DOHH2 (cell line): ENCODE results near the gene BHLHE23.

ENCODE experiments used
- H3F3A ChIP-seq: fragments of 200-600 bp; sonication (generic), shearing (Covaris generic); 2 replicates; pipeline ENCODE4 v1.6.0; 2016; ENCODE audit warnings: antibody characterized with exemption, mild to moderate bottlenecking; ENCODE audit not compliant: control insufficient read depth, insufficient read depth
- H3K27ac ChIP-seq: fragments of 200-600 bp; sonication (generic); 2 replicates; pipeline ENCODE4 v1.5.1; 2014; ENCODE audit warnings: low read depth, mild to moderate bottlenecking, low read length, moderate library complexity
- H3K27me3 ChIP-seq: fragments of 200-600 bp; sonication (generic); 2 replicates; pipeline ENCODE4 v1.6.1; 2014; ENCODE audit warnings: mild to moderate bottlenecking, low read length, mixed read lengths; ENCODE audit not compliant: control insufficient read depth
- H3K36me3 ChIP-seq: fragments of 200-600 bp; sonication (generic); 2 replicates; pipeline ENCODE4 v1.6.1; 2014; ENCODE audit warnings: mild to moderate bottlenecking, low read length, moderate library complexity, mixed read lengths; ENCODE audit not compliant: control insufficient read depth
- H3K4me1 ChIP-seq: fragments of 200-600 bp; sonication (generic); 2 replicates; pipeline ENCODE4 v1.6.1; 2014; ENCODE audit warnings: mild to moderate bottlenecking, low read length, mixed read lengths; ENCODE audit not compliant: control insufficient read depth
- H3K4me2 ChIP-seq: fragments of 200-600 bp; sonication (generic); 2 replicates; pipeline ENCODE4 v1.6.0; 2014; ENCODE audit warnings: mild to moderate bottlenecking, low read length, moderate library complexity
- H3K4me3 ChIP-seq: fragments of 200-600 bp; sonication (generic); 2 replicates; pipeline ENCODE4 v1.5.1; 2014; ENCODE audit warnings: mild to moderate bottlenecking, low read length, mixed read lengths
- H3K79me2 ChIP-seq: fragments of 200-600 bp; sonication (generic); 2 replicates; pipeline ENCODE4 v1.6.1; 2014; ENCODE audit warnings: mild to moderate bottlenecking, low read length, mixed read lengths; ENCODE audit not compliant: control insufficient read depth
- H3K9me2 ChIP-seq: fragments of 200-600 bp; sonication (generic); replicated peaks from 2 replicates; pipeline ENCODE4 v1.6.1; 2014; ENCODE audit warnings: mild to moderate bottlenecking, low read length, mixed read lengths; ENCODE audit not compliant: control insufficient read depth
- H3K9me3 ChIP-seq: fragments of 200-600 bp; sonication (generic); 2 replicates; pipeline ENCODE4 v1.6.1; 2014; ENCODE audit warnings: antibody characterized with exemption, low read length, mixed read lengths; ENCODE audit not compliant: control insufficient read depth, insufficient read depth
- H4K20me1 ChIP-seq: fragments of 200-600 bp; sonication (generic); 2 replicates; pipeline ENCODE4 v1.6.0; 2014; ENCODE audit warnings: low read depth, mild to moderate bottlenecking, antibody characterized with exemption, low read length, moderate library complexity; ENCODE audit not compliant: control insufficient read depth, insufficient read depth
- CTCF ChIP-seq: fragments of 200-600 bp; sonication (generic); IDR thresholded peaks from one replicate; pipeline ENCODE4 v1.5.1; 2014; ENCODE audit warnings: antibody characterized with exemption, mild to moderate bottlenecking, low read depth, low read length; ENCODE audit not compliant: poor library complexity, severe bottlenecking
- EZH2phosphoT487 ChIP-seq: fragments of 200-600 bp; sonication (generic); IDR thresholded peaks from 2 replicates; pipeline ENCODE4 v1.6.1; 2017; ENCODE audit warnings: borderline replicate concordance, mild to moderate bottlenecking, antibody characterized with exemption, low read length, moderate library complexity, mixed read lengths

The BHLHE23 gene

GRCh38 chr20:63009988-63010769 is 3.4 kb upstream of the BHLHE23 start:
- TF ChIP-seq CTCF (no peak), EZH2phosphoT487 (no peak)
- Histone ChIP-seq H3K4me3 (peak overlapping the region; percentile 96), H3K9me3 (peaks cover 12% of the 10 kb centered on the region), H3K79me2 (peaks cover 50% of the 10 kb centered on the region), H3K9me2 (no peaks in the 10 kb centered on the region), H3K27ac (peak overlapping the region; percentile 98), H3K4me2 (peak overlapping the region; percentile 97), H4K20me1 (no peaks in the 10 kb centered on the region), H3K27me3 (peaks cover 7% of the 10 kb centered on the region; the same call in 1 of the 2 replicates), H3F3A (peaks cover 14% of the 10 kb centered on the region), H3K36me3 (peaks cover 29% of the 10 kb centered on the region), H3K4me1 (peaks cover 38% of the 10 kb centered on the region)

GRCh38 chr20:63009045-63009961 is 2.5 kb upstream of the BHLHE23 start:
- H3K27ac ChIP-seq, result peak overlapping the region; percentile 98
- no peaks in the 10 kb centered on the region for H3K9me2 ChIP-seq
- peaks cover 12% of the 10 kb centered on the region for H3K9me3 ChIP-seq
- H3K4me1 ChIP-seq, result peaks cover 38% of the 10 kb centered on the region
- peaks cover 42% of the 10 kb centered on the region for H3K79me2 ChIP-seq
- H3K4me3 ChIP-seq, result peak overlapping the region; percentile 96
- no peaks in the 10 kb centered on the region for H4K20me1 ChIP-seq
- H3K36me3 ChIP-seq, result peaks cover 29% of the 10 kb centered on the region
- peaks cover 17% of the 10 kb centered on the region for H3F3A ChIP-seq
- TF ChIP-seq CTCF, result peak; percentile 86
- TF ChIP-seq EZH2phosphoT487, result no peak
- H3K27me3 ChIP-seq, result peaks cover 16% of the 10 kb centered on the region
- H3K4me2 ChIP-seq, result peak overlapping the region; percentile 97

- Histone ChIP-seq H3K27me3 (peaks cover 19% of the 10 kb centered on the region), H3K79me2 (peaks cover 35% of the 10 kb centered on the region), H3K36me3 (peaks cover 29% of the 10 kb centered on the region), H3F3A (peaks cover 19% of the 10 kb centered on the region), H3K4me2 (peak overlapping the region; percentile 97), H3K9me2 (no peaks in the 10 kb centered on the region), H3K4me1 (peaks cover 38% of the 10 kb centered on the region), H3K9me3 (peaks cover 12% of the 10 kb centered on the region), H4K20me1 (no peaks in the 10 kb centered on the region), H3K4me3 (peak overlapping the region; percentile 96), H3K27ac (no peak overlapping the region)
- no peak for TF ChIP-seq CTCF
- TF ChIP-seq EZH2phosphoT487, result no peak
Observed at GRCh38 chr20:63008541-63009044, 1.8 kb upstream of the BHLHE23 start.
